SU-DHL-6 (cell line): Measurements from ENCODE around the gene PAX5.

Experiments
- H2AFZ ChIP-seq: fragments of 200-600 bp; sonication (generic); 2 replicates; pipeline ENCODE4 v1.6.1; 2014; ENCODE audit warnings: low read depth, mild to moderate bottlenecking, moderate library complexity, mixed read lengths, antibody characterized with exemption, low read length; ENCODE audit not compliant: severe bottlenecking
- H3F3A ChIP-seq: fragments of 200-600 bp; shearing (Covaris generic); 2 replicates; pipeline ENCODE4 v1.6.0; 2016; ENCODE audit warnings: antibody characterized with exemption, mild to moderate bottlenecking; ENCODE audit not compliant: insufficient read depth
- H3K27ac ChIP-seq: fragments of 200-600 bp; sonication (generic); 2 replicates; pipeline ENCODE4 v1.5.1; 2016; ENCODE audit warnings: low read depth, mild to moderate bottlenecking, low read length, moderate library complexity, mixed read lengths
- H3K27me3 ChIP-seq: fragments of 200-600 bp; sonication (generic), shearing (Covaris generic); 2 replicates; pipeline ENCODE4 v1.6.0; 2014; ENCODE audit warnings: mild to moderate bottlenecking, low read length
- H3K36me3 ChIP-seq: fragments of 200-600 bp; sonication (generic); 2 replicates; pipeline ENCODE4 v1.6.1; 2014; ENCODE audit warnings: mild to moderate bottlenecking, low read length, mixed read lengths
- H3K4me2 ChIP-seq: fragments of 300-600, 200-600 bp; shearing (Covaris generic), sonication (generic); 2 replicates; pipeline ENCODE4 v1.6.0; 2014; ENCODE audit warnings: low read length, low read depth, mild to moderate bottlenecking; ENCODE audit not compliant: poor library complexity, severe bottlenecking
- H3K4me3 ChIP-seq: fragments of 200-600 bp; sonication (generic); 2 replicates; pipeline ENCODE4 v1.5.1; 2014; ENCODE audit warnings: antibody characterized with exemption, low read length, mild to moderate bottlenecking, mixed read lengths; ENCODE audit not compliant: insufficient read depth, poor library complexity, severe bottlenecking
- H3K79me2 ChIP-seq: fragments of 200-600 bp; sonication (generic); 2 replicates; pipeline ENCODE4 v1.6.1; 2014; ENCODE audit warnings: mild to moderate bottlenecking, low read length, moderate library complexity; ENCODE audit not compliant: insufficient read depth
- H3K9ac ChIP-seq: fragments of 200-600 bp; sonication (generic); 2 replicates; pipeline ENCODE4 v1.7.0; 2014; ENCODE audit warnings: mild to moderate bottlenecking, low read length
- H3K9me2 ChIP-seq: fragments of 200-600 bp; sonication (generic); replicated peaks from 2 replicates; pipeline ENCODE4 v1.6.1; 2014; ENCODE audit warnings: low read length; ENCODE audit not compliant: insufficient read depth
- H3K9me3 ChIP-seq: fragments of 200-600 bp; sonication (generic); 2 replicates; pipeline ENCODE4 v1.6.1; 2014; ENCODE audit warnings: low read length, mixed read lengths; ENCODE audit not compliant: insufficient read depth
- H4K20me1 ChIP-seq: fragments of 200-600 bp; sonication (generic); 2 replicates; pipeline ENCODE4 v1.6.1; 2014; ENCODE audit warnings: low read depth, mild to moderate bottlenecking, antibody characterized with exemption, low read length, moderate library complexity, mixed read lengths
- CTCF ChIP-seq: fragments of 200-600 bp; sonication (generic); IDR thresholded peaks from one replicate; pipeline ENCODE4 v1.5.1; 2017; ENCODE audit warnings: antibody characterized with exemption, mild to moderate bottlenecking, low read length, moderate library complexity; ENCODE audit not compliant: insufficient read depth, poor library complexity, severe bottlenecking
- EZH2phosphoT487 ChIP-seq: fragments of 200-600 bp; sonication (generic), shearing (Covaris generic); conservative IDR thresholded peaks from 2 replicates; pipeline ENCODE4 v1.6.1; 2018; ENCODE audit warnings: mild to moderate bottlenecking, antibody characterized with exemption, low read length, moderate library complexity, mixed read lengths

Gene PAX5

GRCh38 chr9:36842560-36843530, 191.2 kb downstream of the PAX5 start:
- H3K9me2 ChIP-seq, result no peaks in the 10 kb centered on the region
- no peak overlapping the region for H3K9ac ChIP-seq
- TF ChIP-seq EZH2phosphoT487, result no peak
- no peak for TF ChIP-seq CTCF
- H3F3A ChIP-seq, result no peaks in the 10 kb centered on the region
- H2AFZ ChIP-seq, result no peak overlapping the region
- no peak overlapping the region for H3K4me2 ChIP-seq
- H3K36me3 ChIP-seq, result no peaks in the 10 kb centered on the region
- H4K20me1 ChIP-seq, result no peaks in the 10 kb centered on the region
- H3K27ac ChIP-seq, result no peak overlapping the region
- no peak overlapping the region for H3K4me3 ChIP-seq
- no peaks in the 10 kb centered on the region for H3K27me3 ChIP-seq
- H3K9me3 ChIP-seq, result no peaks in the 10 kb centered on the region
- no peaks in the 10 kb centered on the region for H3K79me2 ChIP-seq

GRCh38 chr9:36840898-36841536, 193.1 kb downstream of the PAX5 start:
- H3K79me2 ChIP-seq, result no peaks in the 10 kb centered on the region
- TF ChIP-seq EZH2phosphoT487 (no peak), CTCF (no peak)
- no peaks in the 10 kb centered on the region for H3F3A ChIP-seq
- no peaks in the 10 kb centered on the region for H3K27me3 ChIP-seq
- H3K9ac ChIP-seq, result no peak overlapping the region
- H3K36me3 ChIP-seq, result no peaks in the 10 kb centered on the region
- H3K4me3 ChIP-seq, result no peak overlapping the region
- H3K9me3 ChIP-seq, result no peaks in the 10 kb centered on the region
- H3K4me2 ChIP-seq, result no peak overlapping the region
- no peak overlapping the region for H2AFZ ChIP-seq
- no peaks in the 10 kb centered on the region for H3K9me2 ChIP-seq
- no peak overlapping the region for H3K27ac ChIP-seq
- no peaks in the 10 kb centered on the region for H4K20me1 ChIP-seq

GRCh38 chr9:36839131-36839885, 194.8 kb downstream of the PAX5 start:
- Histone ChIP-seq H3K9ac (no peak overlapping the region), H3K9me3 (no peaks in the 10 kb centered on the region), H3K79me2 (no peaks in the 10 kb centered on the region), H3F3A (peaks cover 3% of the 10 kb centered on the region; the same call in 1 of the 2 replicates), H2AFZ (no peak overlapping the region), H4K20me1 (no peaks in the 10 kb centered on the region), H3K27ac (no peak overlapping the region), H3K27me3 (no peaks in the 10 kb centered on the region), H3K4me2 (no peak overlapping the region), H3K36me3 (no peaks in the 10 kb centered on the region), H3K4me3 (no peak overlapping the region), H3K9me2 (no peaks in the 10 kb centered on the region)
- no peak for TF ChIP-seq CTCF
- no peak for TF ChIP-seq EZH2phosphoT487
